Calu3 (cell line): ENCODE data around the gene LRRC28. TPM values are rescaled to one million over a fixed set of nuclear protein-coding genes. Genes with fewer than 3 reads are reported as not detected.

ENCODE experiments used
- BruUV-seq: library from RNA; stranded (reverse); fragments of 400-500 nt; replicated peaks from 2 replicates; lab custom pipeline; 2021; lab: Mats Ljungman, UMichigan
- CTCF ChIA-PET: fragments of 300-600 bp; sonication (Branson Sonifier 250); formaldehyde crosslinking; loops from one replicate; lab custom pipeline; 2022; ENCODE audit warnings: antibody characterized with exemption; lab: Charles Lee
- DNase-seq: peaks from one replicate; pipeline ENCODE4 v3.0.0; 2022
- H3K27ac Mint-ChIP-seq: one replicate; pipeline ENCODE4 v1.8.0; 2022; ENCODE audit warnings: mixed read lengths; ENCODE audit not compliant: unreplicated experiment
- H3K27me3 Mint-ChIP-seq: one replicate; pipeline ENCODE4 v1.8.0; 2022; ENCODE audit warnings: mixed read lengths; ENCODE audit not compliant: unreplicated experiment
- H3K36me3 Mint-ChIP-seq: one replicate; pipeline ENCODE4 v1.8.0; 2022; ENCODE audit warnings: mild to moderate bottlenecking, moderate library complexity, mixed read lengths; ENCODE audit not compliant: insufficient read depth, unreplicated experiment
- H3K4me1 Mint-ChIP-seq: one replicate; pipeline ENCODE4 v1.8.0; 2022; ENCODE audit warnings: mild to moderate bottlenecking, low read depth, mixed read lengths; ENCODE audit not compliant: unreplicated experiment
- H3K4me3 Mint-ChIP-seq: one replicate; pipeline ENCODE4 v1.8.0; 2022; ENCODE audit warnings: mild to moderate bottlenecking, low read depth, moderate library complexity, mixed read lengths; ENCODE audit not compliant: unreplicated experiment
- H3K9me3 Mint-ChIP-seq: one replicate; pipeline ENCODE4 v1.8.0; 2022; ENCODE audit warnings: low read depth, mixed read lengths; ENCODE audit not compliant: unreplicated experiment
- CTCF ChIP-seq: fragments of 200-600 bp; IDR thresholded peaks from one replicate; pipeline ENCODE4 v1.8.0; 2022; ENCODE audit warnings: antibody characterized with exemption; ENCODE audit not compliant: unreplicated experiment
- intact Hi-C: fragments of 100-400 bp; cut with micrococcal nuclease; formaldehyde crosslinking; loops from one replicate; pipeline ENCODE4 v1.10.0; 2022; ENCODE audit not compliant: unreplicated experiment
- total RNA-seq: library from RNA; stranded (reverse); gene quantifications from 2 replicates; pipeline ENCODE4 v1.2.3, GENCODE V29; 2022

LRRC28 gene
- total RNA-seq, 1 experiment from 2014 or later: 21.8 TPM

GRCh38 chr15:99324700-99325099 is 73.4 kb downstream of the LRRC28 start:
- no peaks in the 10 kb centered on the region for H3K36me3 Mint-ChIP-seq
- intact Hi-C loops: no loop called here
- no TSS peak for BruUV-seq
- DNase-seq: no peak
- peaks cover 5% of the 10 kb centered on the region for H3K9me3 Mint-ChIP-seq
- H3K4me3 Mint-ChIP-seq: no peak overlapping the region
- CTCF ChIA-PET: no interaction called here
- H3K27me3 Mint-ChIP-seq: no peaks in the 10 kb centered on the region
- no peak for TF ChIP-seq CTCF
- H3K27ac Mint-ChIP-seq: no peak overlapping the region
- H3K4me1 Mint-ChIP-seq: no peaks in the 10 kb centered on the region

GRCh38 chr15:99326235-99326634 is 75.0 kb downstream of the LRRC28 start:
- no peak for DNase-seq
- no peaks in the 10 kb centered on the region for H3K36me3 Mint-ChIP-seq
- H3K4me1 Mint-ChIP-seq: no peaks in the 10 kb centered on the region
- H3K4me3 Mint-ChIP-seq: no peak overlapping the region
- no TSS peak for BruUV-seq
- H3K27ac Mint-ChIP-seq: no peak overlapping the region
- H3K9me3 Mint-ChIP-seq: peaks cover 5% of the 10 kb centered on the region
- CTCF ChIA-PET: no interaction called here
- no peaks in the 10 kb centered on the region for H3K27me3 Mint-ChIP-seq
- intact Hi-C loops: no loop called here
- no peak for TF ChIP-seq CTCF

- H3K4me1 Mint-ChIP-seq: no peaks in the 10 kb centered on the region
Measured at GRCh38 chr15:99328106-99329072, 77.1 kb downstream of the LRRC28 start.

GRCh38 chr15:99331381-99331780 is 80.1 kb downstream of the LRRC28 start:
- H3K27ac Mint-ChIP-seq: no peak overlapping the region
- no peak for DNase-seq
- H3K9me3 Mint-ChIP-seq: no peaks in the 10 kb centered on the region
- no peak overlapping the region for H3K4me3 Mint-ChIP-seq
- TF ChIP-seq CTCF: no peak
- no TSS peak for BruUV-seq
- H3K4me1 Mint-ChIP-seq: no peaks in the 10 kb centered on the region
- H3K36me3 Mint-ChIP-seq: no peaks in the 10 kb centered on the region
- CTCF ChIA-PET: no interaction called here
- intact Hi-C loops: no loop called here
- H3K27me3 Mint-ChIP-seq: no peaks in the 10 kb centered on the region

More at GRCh38 chr15:99328106-99329072, 77.1 kb downstream of the LRRC28 start:
- peaks cover 5% of the 10 kb centered on the region for H3K9me3 Mint-ChIP-seq
- no peaks in the 10 kb centered on the region for H3K36me3 Mint-ChIP-seq
- no peak for TF ChIP-seq CTCF
- CTCF ChIA-PET: no interaction called here
- intact Hi-C loops: no loop called here
- no peak overlapping the region for H3K27ac Mint-ChIP-seq
- no peak for DNase-seq
- no peak overlapping the region for H3K4me3 Mint-ChIP-seq
- H3K27me3 Mint-ChIP-seq: no peaks in the 10 kb centered on the region
- BruUV-seq: no TSS peak
